ENCODE data around the gene ARHGAP22.

Gene ARHGAP22

DNA sequence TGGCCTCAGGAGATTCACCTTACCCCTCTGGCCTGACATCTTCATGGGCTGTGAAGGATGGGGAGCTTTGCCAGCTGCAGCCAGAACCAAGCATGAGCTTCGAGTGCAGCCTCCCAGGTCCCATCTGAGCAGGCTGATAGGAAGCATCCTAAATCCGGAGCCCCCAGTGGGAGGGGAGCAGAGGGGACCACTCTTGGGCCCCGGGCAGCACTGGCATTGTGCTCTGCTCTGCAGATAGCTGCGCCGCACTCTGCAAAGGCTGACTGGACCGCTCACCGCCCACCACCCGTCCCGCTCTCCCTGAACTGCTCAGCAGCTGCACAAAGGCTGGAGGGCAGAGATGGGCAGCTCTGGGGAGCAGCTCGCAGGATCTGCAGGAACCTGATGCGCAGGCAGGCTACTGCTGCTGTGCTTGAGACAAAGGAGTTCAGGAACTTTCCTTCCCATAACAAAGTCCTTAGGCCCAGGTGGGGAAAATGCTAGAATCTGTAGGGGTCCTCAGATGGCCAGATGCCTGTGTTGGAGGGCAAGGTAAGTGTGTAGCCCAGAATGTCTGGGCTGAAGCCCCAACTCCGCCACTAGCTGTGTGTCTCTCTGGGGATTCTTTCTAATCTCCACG lies 51.8 kb downstream of the ARHGAP22 start:
- no peak for DNase-seq (ENCODE audit: low read depth in 2 of 2)

- DNase-seq (ENCODE audit: low read depth in 2 of 2), result peak; percentile 18 to 24
Measured at GRCh38 chr10:48551861-48552591, 52.8 kb downstream of the ARHGAP22 start.

DNA sequence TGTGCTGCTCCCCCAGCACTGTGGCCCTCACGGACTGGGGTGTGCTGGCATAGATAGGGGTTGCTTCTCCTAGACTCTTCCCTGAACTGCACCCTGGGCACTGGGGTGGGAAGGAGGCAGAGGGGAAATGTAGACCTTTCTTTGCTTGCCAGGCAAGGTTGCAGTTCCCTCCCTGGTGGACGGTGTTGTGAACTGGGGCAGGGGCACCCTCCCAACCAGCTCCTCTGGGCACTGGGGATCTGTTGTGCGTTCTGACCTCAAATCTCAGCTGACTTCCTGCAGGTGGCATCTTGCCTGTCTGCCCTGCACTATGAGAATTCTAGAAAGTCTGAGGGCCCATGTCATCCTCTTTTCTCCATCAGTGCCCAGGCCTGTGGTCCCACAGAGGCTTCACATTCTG lies 53.9 kb downstream of the ARHGAP22 start:
- DNase-seq (ENCODE audit: low read depth in 2 of 2), result no peak

GRCh38 chr10:48550071-48550691 lies 54.7 kb downstream of the ARHGAP22 start:
- no peak for DNase-seq (ENCODE audit: low read depth in 2 of 2)

GRCh38 chr10:48549236-48549635 lies 55.6 kb downstream of the ARHGAP22 start:
- DNase-seq (ENCODE audit: low read depth in 2 of 2), result no peak

- DNase-seq (ENCODE audit: low read depth in 2 of 2), result no peak
Measured at GRCh38 chr10:48548531-48549135, 56.2 kb downstream of the ARHGAP22 start.

- DNase-seq (ENCODE audit: low read depth in 2 of 2), result no peak
Measured at GRCh38 chr10:48547981-48548380, 56.9 kb downstream of the ARHGAP22 start.

GRCh38 chr10:48547061-48547895 lies 57.6 kb downstream of the ARHGAP22 start:
- DNase-seq (ENCODE audit: low read depth in 2 of 2), result no peak

- DNase-seq (ENCODE audit: low read depth in 2 of 2), result no peak
Measured at GRCh38 chr10:48545462-48546145, 59.3 kb downstream of the ARHGAP22 start.

- DNase-seq (ENCODE audit: low read depth in 2 of 2), result no peak
Measured at GRCh38 chr10:48543182-48543844, 61.6 kb downstream of the ARHGAP22 start.

- no peak for DNase-seq (ENCODE audit: low read depth in 2 of 2)
Measured at GRCh38 chr10:48542471-48543181, 62.2 kb downstream of the ARHGAP22 start.

DNA sequence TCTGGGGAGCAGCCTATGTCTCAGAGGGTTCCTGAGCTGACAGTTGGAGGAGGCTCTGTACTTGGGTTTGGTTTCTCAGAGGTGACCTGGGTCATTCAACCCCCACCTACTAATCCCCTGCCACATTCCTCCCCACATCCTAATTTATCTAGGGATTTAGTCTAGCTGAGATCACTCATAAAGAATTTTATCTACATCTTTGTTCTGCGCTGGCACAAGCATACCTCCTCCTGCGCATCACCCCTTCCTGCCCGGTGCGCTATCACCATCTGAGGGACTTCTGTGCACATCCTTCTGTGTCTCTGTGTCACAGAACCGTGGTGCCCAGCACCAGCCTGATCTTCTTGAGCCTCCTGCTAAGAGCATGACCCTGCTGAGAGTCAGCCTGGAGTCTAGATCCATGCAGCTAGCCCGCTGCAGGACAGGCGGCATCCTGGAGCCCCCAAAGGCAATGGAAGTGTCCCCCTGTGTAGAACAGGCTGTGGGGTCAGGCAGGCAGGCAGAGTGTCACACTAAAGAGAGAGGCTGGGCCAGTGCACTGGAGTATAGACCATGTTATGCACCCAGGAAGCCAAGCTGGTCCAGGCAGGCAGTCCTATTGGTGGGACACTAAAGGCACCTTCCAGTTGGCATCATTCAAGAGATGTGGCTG lies 63.6 kb downstream of the ARHGAP22 start:
- no peak for DNase-seq (ENCODE audit: low read depth in 2 of 2)

- DNase-seq (ENCODE audit: low read depth in 2 of 2), result no peak
Measured at GRCh38 chr10:48538611-48539010, 66.3 kb downstream of the ARHGAP22 start.

- no peak for DNase-seq (ENCODE audit: low read depth in 2 of 2)
Measured at GRCh38 chr10:48536916-48537890, 67.7 kb downstream of the ARHGAP22 start.

DNA sequence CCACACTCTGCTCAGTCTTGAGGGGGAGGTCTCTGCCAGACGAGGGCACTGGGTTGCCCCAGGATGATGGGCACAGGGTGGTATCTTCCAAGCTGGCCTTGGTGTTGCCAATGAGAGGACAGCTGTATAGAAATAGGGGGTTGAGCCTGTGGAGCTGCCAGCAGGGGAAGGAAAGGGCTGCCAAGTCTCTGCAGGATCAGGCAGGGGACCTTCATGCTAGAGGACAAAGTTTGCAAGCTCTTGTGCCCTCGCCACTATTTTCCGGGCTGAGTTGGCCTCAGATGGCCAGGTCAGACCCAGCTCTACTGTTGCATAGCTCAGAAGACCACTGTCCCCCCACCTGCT lies 68.7 kb downstream of the ARHGAP22 start:
- DNase-seq (ENCODE audit: low read depth in 2 of 2), result no peak

DNA sequence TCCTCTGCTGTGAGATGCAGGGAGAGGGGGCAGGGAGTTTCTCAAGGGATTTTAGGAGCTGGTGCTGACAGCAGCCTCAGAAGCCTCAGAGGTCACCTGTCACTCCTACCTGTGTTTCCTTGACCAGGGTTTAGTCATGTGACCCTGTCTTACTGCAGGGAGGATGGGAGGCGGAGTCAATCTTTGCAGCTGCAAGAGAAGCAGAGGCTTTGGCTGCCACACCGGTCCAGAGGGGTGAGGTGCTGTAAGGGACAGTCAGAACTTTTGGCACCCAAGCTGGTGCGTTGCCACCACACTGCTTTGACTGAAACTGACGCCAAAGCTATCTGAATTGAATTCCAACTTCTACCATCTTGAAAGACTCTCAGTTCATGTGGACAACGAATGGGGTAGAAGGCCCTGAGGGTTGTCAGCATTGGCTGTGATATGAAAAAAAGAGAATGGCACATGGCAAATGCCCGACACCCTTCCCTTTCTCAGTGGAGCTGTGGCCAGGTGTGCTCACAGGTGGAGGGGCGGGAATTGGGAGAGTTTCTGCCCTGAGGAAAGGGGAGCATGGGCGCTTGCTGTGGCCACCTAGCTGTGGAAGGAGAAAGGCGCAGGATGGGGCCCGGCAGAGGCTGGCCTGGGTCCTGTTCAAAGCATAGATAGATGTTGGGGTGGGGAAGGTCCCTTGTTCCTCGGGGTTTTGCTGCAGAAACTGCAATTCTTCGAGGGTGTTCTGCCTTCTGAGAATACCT lies 69.3 kb downstream of the ARHGAP22 start:
- DNase-seq (ENCODE audit: low read depth in 2 of 2), result no peak

GRCh38 chr10:48533951-48534720 lies 70.7 kb downstream of the ARHGAP22 start:
- no peak for DNase-seq (ENCODE audit: low read depth in 2 of 2)

Measured in fibroblast of skin of left biceps (primary cell).